Embryonic facial prominence (tissue), 1 donor: ENCODE measurements around the gene DMAC2.
A peak's percentile ranks its signal among the peaks of the same experiment; 100 is the strongest.
"Not testable (repeated sequence)": the region's sequence is repeated elsewhere in the genome, so short reads cannot be mapped to it uniquely, and the experiment has no call there.

Experiments used
- DNase-seq: peaks from one replicate; pipeline ENCODE4 v3.0.0-alpha.2; 2016; ENCODE audit errors: extremely low spot score

DMAC2 gene

DNA sequence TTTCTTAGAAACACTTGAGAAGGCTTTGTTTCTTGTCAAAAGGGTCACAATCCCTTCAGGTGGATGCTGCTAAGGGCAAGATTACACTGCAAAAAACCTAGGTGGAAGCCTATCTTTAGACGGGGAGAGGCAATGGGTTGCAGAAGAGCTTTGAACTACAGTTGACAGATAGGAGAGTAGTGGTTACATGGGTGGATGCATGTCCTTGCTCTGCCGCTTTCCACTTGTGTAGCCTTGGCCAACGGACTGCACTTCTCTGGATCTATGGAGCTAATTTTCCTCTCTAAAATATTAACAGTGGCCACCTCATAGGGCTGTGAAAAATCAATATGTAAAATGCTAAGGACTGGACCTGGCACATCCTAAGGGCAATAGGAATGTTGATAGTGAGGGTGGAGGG, 41.1 kb downstream of the DMAC2 start:
- no peak for DNase-seq

GRCh38 chr19:41398050-41398418, 41.7 kb downstream of the DMAC2 start:
- no peak for DNase-seq

DNA sequence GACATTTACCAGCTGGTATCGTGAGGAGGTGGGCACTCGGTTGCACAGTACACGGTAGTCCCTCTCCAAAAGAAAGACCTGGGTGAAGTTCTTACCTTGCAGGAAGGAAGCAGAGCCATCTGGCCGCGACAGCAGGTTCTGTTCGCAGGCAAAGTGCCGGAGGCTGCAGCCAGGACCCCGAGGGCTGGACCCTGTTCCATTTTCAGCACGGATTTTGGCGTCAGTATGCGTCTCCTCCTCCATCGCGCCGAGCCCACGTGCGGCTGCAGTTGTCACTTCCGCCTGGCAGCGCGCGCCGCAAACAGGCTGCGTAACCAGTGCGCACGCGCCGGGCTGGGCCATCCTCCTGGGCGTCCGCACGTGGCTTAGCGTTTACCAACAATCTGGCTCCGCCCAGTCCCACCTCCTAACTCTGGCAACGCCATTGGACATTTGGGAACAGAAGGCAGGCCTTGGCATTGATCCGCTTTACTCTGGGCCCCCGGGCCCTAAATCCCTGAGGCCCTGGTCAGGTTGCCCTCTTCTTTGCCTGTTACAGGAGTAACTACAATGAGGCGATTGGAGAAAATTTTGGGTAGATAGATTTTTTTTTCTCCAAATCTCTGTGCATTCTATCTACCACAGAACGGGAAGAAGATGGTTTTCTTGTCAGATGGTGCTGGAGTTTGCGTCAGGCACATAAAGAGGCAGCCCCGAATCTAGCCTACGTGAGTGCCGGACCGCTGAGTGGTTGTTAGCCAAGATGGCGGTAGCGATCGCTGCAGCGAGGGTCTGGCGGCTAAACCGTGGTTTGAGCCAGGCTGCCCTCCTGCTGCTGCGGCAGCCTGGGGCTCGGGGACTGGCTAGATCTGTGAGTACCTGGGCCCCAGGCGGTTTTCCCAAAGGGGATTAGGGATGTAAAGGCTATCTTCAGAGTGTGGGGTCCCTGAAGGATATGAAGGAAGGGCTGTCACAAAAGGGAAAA, 42.3 kb downstream of the DMAC2 start, which contains the start of the genes BCKDHA and EXOSC5:
BCKDHA (plus strand) TSS at position 733 of the 964 bp plus-strand sequence; CDS start at position 743, 10 bp downstream.
EXOSC5 (minus strand) TSS at position 274 of the 964 bp plus-strand sequence; CDS start at position 243, 31 bp downstream.
- peak; percentile 99 for DNase-seq

DNA sequence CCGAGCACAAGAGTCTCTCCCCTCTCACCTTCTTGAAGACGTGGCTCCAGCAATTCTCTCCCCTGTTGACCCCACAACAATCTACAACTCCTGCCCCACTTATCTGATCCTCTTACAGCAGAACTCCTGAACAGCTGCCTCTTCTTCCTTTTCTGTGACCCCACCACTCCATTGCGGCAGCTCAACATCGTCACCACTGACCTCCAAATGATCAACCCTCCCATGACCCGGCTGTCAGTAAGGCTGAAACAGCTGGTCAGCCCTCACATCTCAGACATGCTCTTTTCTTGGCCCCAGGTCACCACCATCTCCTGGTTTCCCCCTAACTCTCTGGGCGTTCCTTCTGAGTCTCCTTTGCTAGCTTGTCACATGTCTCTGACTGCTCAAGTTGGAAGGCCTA, 44.4 kb downstream of the DMAC2 start:
- no peak for DNase-seq

DNA sequence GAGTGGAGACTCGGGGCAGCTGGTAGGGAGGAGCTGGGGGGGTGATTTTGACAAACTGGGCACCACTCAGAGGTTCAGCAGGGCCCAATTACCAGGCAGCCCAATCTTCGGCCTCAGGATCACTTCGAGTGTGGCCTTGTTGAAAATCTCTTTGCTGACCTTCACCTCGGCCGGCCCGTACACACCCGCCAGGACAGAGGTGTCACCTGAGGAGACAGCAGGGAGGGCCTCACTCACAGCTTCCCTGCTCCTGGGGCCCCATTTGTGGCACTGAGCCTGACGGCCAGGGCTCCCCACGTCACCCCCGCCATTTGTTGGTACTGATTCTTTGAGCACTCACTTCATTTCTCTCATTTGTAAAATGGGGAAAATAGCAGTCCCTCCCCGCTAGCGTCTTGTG, 46.9 kb downstream of the DMAC2 start:
- no peak for DNase-seq

GRCh38 chr19:41391618-41392017, 48.1 kb downstream of the DMAC2 start:
- no peak for DNase-seq

- no peak for DNase-seq
Measured at GRCh38 chr19:41386442-41386841, 53.3 kb downstream of the DMAC2 start.

DNA sequence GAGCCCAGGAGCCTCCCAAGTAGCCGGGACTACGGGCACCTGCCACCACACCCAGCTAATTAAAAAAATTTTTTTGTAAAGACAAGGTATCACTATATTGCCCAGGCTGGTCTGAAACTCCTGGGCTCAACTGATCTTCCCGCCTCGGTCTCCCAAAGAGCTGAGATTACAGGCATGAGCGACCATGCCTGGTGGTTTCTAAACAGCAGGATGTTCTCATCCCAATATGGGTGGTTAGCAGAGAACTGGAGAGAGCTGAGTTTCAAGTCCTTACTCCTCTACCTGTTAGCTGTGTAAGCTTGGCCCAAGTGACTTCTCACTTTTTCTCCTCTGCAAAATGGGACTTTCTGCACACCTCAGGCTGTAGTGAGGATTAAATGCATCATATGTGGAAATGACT, 55.4 kb downstream of the DMAC2 start:
- no peak for DNase-seq

DNA sequence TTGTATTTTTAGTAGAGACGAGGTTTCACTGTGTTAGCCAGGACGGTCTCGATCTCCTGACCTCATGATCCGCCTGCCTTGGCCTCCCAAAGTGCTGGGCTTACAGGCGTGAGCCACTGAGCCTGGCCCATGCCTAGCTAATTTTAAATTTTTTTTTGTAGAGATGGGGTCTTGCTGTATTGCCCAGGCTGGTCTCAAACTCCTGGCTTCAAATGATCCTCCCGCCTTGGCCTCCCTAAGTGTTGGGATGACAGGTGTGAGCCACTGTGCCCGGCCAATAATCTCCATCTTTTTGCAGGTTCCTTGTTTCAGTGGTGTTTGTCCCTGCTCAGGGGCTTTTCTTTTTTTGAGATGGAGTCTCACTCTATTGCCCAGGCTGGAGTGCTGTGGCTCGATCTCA, 58.2 kb downstream of the DMAC2 start:
- DNase-seq, result not testable (repeated sequence)
